Loucy (cell line): ENCODE results near the gene SDK1.

Experiments
- H2AFZ ChIP-seq: fragments of 200-600 bp; sonication (generic); 2 replicates; pipeline ENCODE4 v1.6.0; 2016; ENCODE audit warnings: antibody characterized with exemption, mild to moderate bottlenecking, low read length, moderate library complexity
- H3F3A ChIP-seq: fragments of 200-600 bp; 2 replicates; pipeline ENCODE4 v1.6.0; 2016; ENCODE audit warnings: antibody characterized with exemption, low read depth, mild to moderate bottlenecking
- H3K27me3 ChIP-seq: fragments of 200-600 bp; sonication (generic); 2 replicates; pipeline ENCODE4 v1.6.1; 2014; ENCODE audit warnings: low read length, mild to moderate bottlenecking; ENCODE audit not compliant: insufficient read depth, poor library complexity, severe bottlenecking
- H3K36me3 ChIP-seq: fragments of 200-600 bp; sonication (generic); 2 replicates; pipeline ENCODE4 v1.6.1; 2016; ENCODE audit warnings: low read length; ENCODE audit not compliant: insufficient read depth
- H3K4me1 ChIP-seq: fragments of 200-600 bp; sonication (generic); 2 replicates; pipeline ENCODE4 v1.5.1; 2014; ENCODE audit warnings: low read length, mild to moderate bottlenecking; ENCODE audit not compliant: insufficient read depth, poor library complexity, severe bottlenecking
- H3K4me2 ChIP-seq: fragments of 200-600 bp; sonication (generic); 2 replicates; pipeline ENCODE4 v1.6.0; 2014; ENCODE audit warnings: antibody characterized with exemption, low read length, low read depth, mild to moderate bottlenecking; ENCODE audit not compliant: poor library complexity, severe bottlenecking
- H3K4me3 ChIP-seq: fragments of 200-600 bp; sonication (generic); 2 replicates; pipeline ENCODE4 v1.5.1; 2014; ENCODE audit warnings: low read length, mild to moderate bottlenecking, mixed read lengths; ENCODE audit not compliant: poor library complexity, severe bottlenecking
- H3K79me2 ChIP-seq: fragments of 200-600 bp; sonication (generic); 2 replicates; pipeline ENCODE4 v1.6.1; 2014; ENCODE audit warnings: low read length; ENCODE audit not compliant: insufficient read depth
- H3K9ac ChIP-seq: fragments of 200-600 bp; sonication (generic); 2 replicates; pipeline ENCODE4 v1.6.0; 2014; ENCODE audit warnings: mild to moderate bottlenecking, low read depth, low read length, moderate library complexity; ENCODE audit not compliant: poor library complexity, severe bottlenecking
- H3K9me2 ChIP-seq: fragments of 200-600 bp; sonication (generic); replicated peaks from 2 replicates; pipeline ENCODE4 v1.6.1; 2016; ENCODE audit warnings: low read depth, low read length, mixed read lengths
- H3K9me3 ChIP-seq: fragments of 200-600 bp; sonication (generic); 2 replicates; pipeline ENCODE4 v1.6.1; 2014; ENCODE audit warnings: mild to moderate bottlenecking, antibody characterized with exemption, low read length, low read depth; ENCODE audit not compliant: insufficient read depth
- H4K20me1 ChIP-seq: fragments of 200-600 bp; sonication (generic); 2 replicates; pipeline ENCODE4 v1.6.0; 2014; ENCODE audit warnings: antibody characterized with exemption, low read length, mild to moderate bottlenecking; ENCODE audit not compliant: insufficient read depth, poor library complexity, severe bottlenecking
- CTCF ChIP-seq: fragments of 200-600 bp; sonication (generic); conservative IDR thresholded peaks from 2 replicates; pipeline ENCODE4 v1.5.1; 2014; ENCODE audit warnings: mild to moderate bottlenecking, antibody characterized with exemption, low read length
- EZH2phosphoT487 ChIP-seq: fragments of 200-600 bp; IDR thresholded peaks from 2 replicates; pipeline ENCODE4 v1.6.1; 2018; ENCODE audit warnings: antibody characterized with exemption, mild to moderate bottlenecking, moderate library complexity, borderline replicate concordance

The SDK1 gene

DNA sequence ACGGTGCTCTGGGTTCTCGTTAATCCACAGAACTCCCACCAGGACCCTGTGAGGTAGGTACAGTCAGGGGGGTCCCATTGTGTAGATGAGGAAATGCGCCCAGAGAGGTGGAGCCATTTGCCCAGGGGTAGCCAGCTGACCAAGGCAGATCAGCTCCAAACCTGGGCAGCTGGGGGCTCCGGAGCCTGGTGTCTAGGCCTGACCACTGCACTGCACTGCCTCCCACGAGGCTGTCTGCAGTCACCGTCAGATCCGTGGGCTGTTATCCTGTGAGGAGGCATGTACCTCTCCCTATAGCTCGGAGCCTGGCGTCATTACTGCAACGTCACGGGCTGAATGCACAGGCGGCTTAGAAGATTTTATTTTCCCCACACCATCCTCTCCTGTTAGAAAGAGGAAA lies 969.2 kb downstream of the SDK1 start:
- no peaks in the 10 kb centered on the region for H3K27me3 ChIP-seq
- H3K9me2 ChIP-seq = no peaks in the 10 kb centered on the region
- no peaks in the 10 kb centered on the region for H3K36me3 ChIP-seq
- H3K4me3 ChIP-seq = no peak overlapping the region
- no peak overlapping the region for H2AFZ ChIP-seq
- peaks cover 11% of the 10 kb centered on the region; the same call in 1 of the 2 replicates for H3K9me3 ChIP-seq
- H3K4me2 ChIP-seq = no peak overlapping the region
- H3K79me2 ChIP-seq = no peaks in the 10 kb centered on the region
- H3K4me1 ChIP-seq = no peaks in the 10 kb centered on the region
- H4K20me1 ChIP-seq = no peaks in the 10 kb centered on the region
- TF ChIP-seq CTCF (no peak), EZH2phosphoT487 (no peak)
- no peak overlapping the region for H3K9ac ChIP-seq
- no peaks in the 10 kb centered on the region for H3F3A ChIP-seq

DNA sequence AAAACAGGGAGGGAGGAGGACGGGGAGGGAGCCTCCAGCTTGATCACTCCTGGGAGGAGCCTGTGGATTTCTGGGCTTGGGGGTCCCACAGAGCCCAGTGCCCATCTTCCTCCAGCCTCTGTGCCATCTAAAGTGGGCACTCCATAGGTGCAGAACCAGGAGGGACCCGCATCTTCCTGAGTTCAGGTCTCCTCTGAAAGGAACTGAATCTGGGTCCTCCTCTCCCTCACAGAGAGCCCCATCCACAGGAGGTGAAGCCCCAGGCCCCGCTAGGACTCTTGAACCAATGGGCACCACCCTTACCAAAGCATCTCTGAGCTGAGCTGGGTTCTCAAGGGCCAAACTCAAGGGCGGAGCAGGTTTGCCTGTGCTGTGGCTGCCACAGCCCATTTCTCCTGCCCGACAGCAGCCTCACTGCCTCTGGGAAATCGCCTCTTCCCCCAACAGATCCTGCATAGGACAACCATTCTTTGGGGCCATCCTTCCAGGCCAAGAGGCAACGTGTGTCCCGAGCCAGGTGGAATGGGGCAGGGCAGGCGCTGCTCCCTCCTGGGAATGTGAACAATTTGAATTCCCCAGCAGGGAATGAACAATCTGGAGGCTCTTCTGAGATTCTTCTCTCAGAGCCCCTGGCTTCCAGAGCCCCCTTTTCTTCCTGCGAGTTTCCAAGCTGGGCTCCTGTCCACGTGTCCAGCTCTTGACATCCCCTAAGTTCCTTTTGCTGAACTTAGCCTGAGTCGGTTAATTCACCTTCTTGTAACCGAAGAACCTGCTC lies 970.1 kb downstream of the SDK1 start:
- TF ChIP-seq CTCF (no peak), EZH2phosphoT487 (no peak)
- H3K4me3 ChIP-seq = no peak overlapping the region

DNA sequence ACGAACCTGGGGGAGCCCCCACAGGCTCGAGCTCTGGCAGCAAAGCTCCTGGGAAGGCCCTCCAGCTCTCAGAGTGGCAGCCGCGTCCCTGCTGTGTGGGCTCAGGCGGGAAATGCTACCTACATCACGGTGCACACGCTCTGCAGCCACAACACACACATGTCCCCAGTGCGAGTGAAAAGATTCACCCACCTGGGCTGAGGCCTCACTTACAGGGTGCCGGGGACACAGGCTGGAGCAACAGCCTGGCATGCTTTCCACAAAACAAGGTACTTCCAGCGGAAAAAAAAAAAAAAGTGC lies 970.6 kb downstream of the SDK1 start:
- Histone ChIP-seq H4K20me1 (no peaks in the 10 kb centered on the region), H3K9me2 (no peaks in the 10 kb centered on the region), H3K79me2 (no peaks in the 10 kb centered on the region), H3F3A (no peaks in the 10 kb centered on the region), H2AFZ (no peak overlapping the region), H3K4me1 (no peaks in the 10 kb centered on the region), H3K4me2 (no peak overlapping the region), H3K4me3 (no peak overlapping the region), H3K9ac (no peak overlapping the region), H3K36me3 (no peaks in the 10 kb centered on the region), H3K27me3 (no peaks in the 10 kb centered on the region), H3K9me3 (peaks cover 11% of the 10 kb centered on the region; the same call in 1 of the 2 replicates)
- TF ChIP-seq CTCF (no peak), EZH2phosphoT487 (no peak)

More for the DNA sequence above, 970.1 kb downstream of the SDK1 start:
- no peaks in the 10 kb centered on the region for H3K9me2 ChIP-seq
- H3K4me1 ChIP-seq = no peaks in the 10 kb centered on the region
- no peak overlapping the region for H2AFZ ChIP-seq
- H3K9me3 ChIP-seq = peaks cover 11% of the 10 kb centered on the region; the same call in 1 of the 2 replicates
- H3K9ac ChIP-seq = no peak overlapping the region
- H3K27me3 ChIP-seq = no peaks in the 10 kb centered on the region
- H3K36me3 ChIP-seq = no peaks in the 10 kb centered on the region
- H3K4me2 ChIP-seq = no peak overlapping the region
- no peaks in the 10 kb centered on the region for H3F3A ChIP-seq
- no peaks in the 10 kb centered on the region for H4K20me1 ChIP-seq
- no peaks in the 10 kb centered on the region for H3K79me2 ChIP-seq
